ENCODE results near the gene METTL9. TPM values are rescaled to one million over a fixed set of nuclear protein-coding genes. Genes with fewer than 3 reads are reported as not detected.
"Not testable (repeated sequence)": the region's sequence is repeated elsewhere in the genome, so short reads cannot be mapped to it uniquely, and the experiment has no call there.

The METTL9 gene
- total and polyA plus RNA-seq, 2 of the 13 experiments (the other 11 are each of a cell fraction or from before 2014, with no cell fraction given), result 123 to 204 TPM

DNA sequence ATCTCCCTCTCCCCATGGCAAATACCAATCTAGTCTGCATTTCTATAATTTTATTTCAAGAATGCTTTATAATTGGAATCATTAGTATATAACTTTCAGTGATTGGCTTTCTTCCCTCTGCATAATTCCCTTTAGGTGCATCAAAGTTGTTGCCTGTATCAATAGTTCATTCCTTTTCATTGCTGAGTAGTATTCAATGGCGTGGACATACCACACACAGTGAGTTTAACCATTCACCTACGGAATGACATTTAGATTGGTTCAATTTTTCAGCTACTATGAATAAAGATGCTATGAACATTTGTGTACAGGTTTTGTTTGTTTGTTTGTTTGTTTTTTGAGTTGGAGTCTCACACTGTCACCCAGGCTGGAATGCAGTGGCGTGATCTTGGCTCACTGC is 74.1 kb downstream of the METTL9 start (continued):
- TF ChIP-seq, protein P1, sequence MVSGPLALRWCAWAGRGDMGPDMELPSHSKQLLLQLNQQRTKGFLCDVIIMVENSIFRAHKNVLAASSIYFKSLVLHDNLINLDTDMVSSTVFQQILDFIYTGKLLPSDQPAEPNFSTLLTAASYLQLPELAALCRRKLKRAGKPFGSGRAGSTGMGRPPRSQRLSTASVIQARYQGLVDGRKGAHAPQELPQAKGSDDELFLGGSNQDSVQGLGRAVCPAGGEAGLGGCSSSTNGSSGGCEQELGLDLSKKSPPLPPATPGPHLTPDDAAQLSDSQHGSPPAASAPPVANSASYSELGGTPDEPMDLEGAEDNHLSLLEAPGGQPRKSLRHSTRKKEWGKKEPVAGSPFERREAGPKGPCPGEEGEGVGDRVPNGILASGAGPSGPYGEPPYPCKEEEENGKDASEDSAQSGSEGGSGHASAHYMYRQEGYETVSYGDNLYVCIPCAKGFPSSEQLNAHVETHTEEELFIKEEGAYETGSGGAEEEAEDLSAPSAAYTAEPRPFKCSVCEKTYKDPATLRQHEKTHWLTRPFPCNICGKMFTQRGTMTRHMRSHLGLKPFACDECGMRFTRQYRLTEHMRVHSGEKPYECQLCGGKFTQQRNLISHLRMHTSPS (CRISPR knock-in tag; IDR thresholded peaks at IDR 0.05; ENCODE audit: low read depth), result no peak
- TF ChIP-seq KLF6 (CRISPR knock-in tag; IDR thresholded peaks at IDR 0.05), result no peak
- no peak for TF ChIP-seq SIN3A (IDR thresholded peaks at IDR 0.05; ENCODE audit: borderline replicate concordance, low read depth, low read length)

DNA sequence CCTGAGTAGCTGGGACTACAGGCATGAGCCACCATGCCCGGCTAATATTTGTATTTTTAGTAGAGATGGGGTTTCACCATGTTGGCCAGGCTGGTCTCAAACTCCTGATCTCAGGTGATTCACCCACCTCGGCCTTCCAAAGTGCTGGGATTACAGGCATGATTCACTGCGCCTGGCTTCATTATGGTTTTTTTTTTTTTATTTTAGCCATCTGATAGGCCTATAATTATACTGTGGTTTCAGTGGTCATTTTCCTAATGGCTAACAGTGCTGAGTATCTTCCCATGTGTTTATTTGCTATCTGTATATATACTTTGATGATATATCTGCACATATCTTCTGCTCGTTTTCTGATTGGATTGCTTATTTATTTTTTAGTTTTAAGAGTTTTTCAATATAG is 75.1 kb downstream of the METTL9 start:
- H3K4me3 ChIP-seq (replicated peaks in 1 of 3; ENCODE audit: insufficient read depth in 1 of 3, low read depth in 2 of 3, low read length in 3 of 3); H4K20me1 ChIP-seq (ENCODE audit: insufficient read depth, low read length); intact Hi-C loops (cut with micrococcal nuclease; ENCODE audit: unreplicated experiment); BruUV-seq (replicated peaks); H3K4me1 ChIP-seq (ENCODE audit: insufficient read depth, low read length); in situ Hi-C loops (cut with HindIII; ENCODE audit: extremely low pct_ligation_motif_present, low pct_unique_long_range_greater_than_20kb); DNase-seq (ENCODE audit: low spot score); H3K79me2 ChIP-seq (ENCODE audit: insufficient read depth, low read length); POLR2A ChIA-PET; H3K4me2 ChIP-seq (ENCODE audit: low read depth, low read length); FAIRE-seq; H3K27me3 ChIP-seq (ENCODE audit: control insufficient read depth in 1 of 2, insufficient read depth in 2 of 2, low read length in 2 of 2); H3K36me3 ChIP-seq (replicated peaks in 1 of 2; ENCODE audit: control insufficient read depth in 1 of 2, insufficient read depth in 2 of 2, low read length in 2 of 2); H3K9ac ChIP-seq (ENCODE audit: insufficient read depth, low read depth, low read length); CTCF ChIA-PET (ENCODE audit: low intra/inter-chr PET ratio, low total read pairs); H3K27ac ChIP-seq (ENCODE audit: extremely low read length, insufficient read depth, low read length); ATAC-seq; H3K9me3 ChIP-seq (ENCODE audit: low read length); H2AFZ ChIP-seq (ENCODE audit: low read length): not testable (repeated sequence)
- WGBS (ENCODE audit: low lambda C conversion rate), result 21% methylated on average over 4 of the region's 4 CpGs

GRCh38 chr16:21680714-21681113 is 81.3 kb downstream of the METTL9 start:
- BruUV-seq (replicated peaks); ATAC-seq; H3K27ac ChIP-seq (ENCODE audit: extremely low read length, insufficient read depth, low read length); H3K36me3 ChIP-seq (replicated peaks in 1 of 2; ENCODE audit: control insufficient read depth in 1 of 2, insufficient read depth in 2 of 2, low read length in 2 of 2); H3K4me2 ChIP-seq (ENCODE audit: low read depth, low read length); H3K27me3 ChIP-seq (ENCODE audit: control insufficient read depth in 1 of 2, insufficient read depth in 2 of 2, low read length in 2 of 2); intact Hi-C loops (cut with micrococcal nuclease; ENCODE audit: unreplicated experiment); in situ Hi-C loops (cut with HindIII; ENCODE audit: extremely low pct_ligation_motif_present, low pct_unique_long_range_greater_than_20kb); H3K4me1 ChIP-seq (ENCODE audit: insufficient read depth, low read length); H3K9ac ChIP-seq (ENCODE audit: insufficient read depth, low read depth, low read length); H2AFZ ChIP-seq (ENCODE audit: low read length); DNase-seq (ENCODE audit: low spot score); H3K4me3 ChIP-seq (replicated peaks in 1 of 3; ENCODE audit: insufficient read depth in 1 of 3, low read depth in 2 of 3, low read length in 3 of 3); POLR2A ChIA-PET; H4K20me1 ChIP-seq (ENCODE audit: insufficient read depth, low read length); H3K9me3 ChIP-seq (ENCODE audit: low read length); FAIRE-seq; CTCF ChIA-PET (ENCODE audit: low intra/inter-chr PET ratio, low total read pairs); H3K79me2 ChIP-seq (ENCODE audit: insufficient read depth, low read length): not testable (repeated sequence)
- 57% methylated on average over 5 of the region's 5 CpGs for WGBS (ENCODE audit: low lambda C conversion rate)
- TF ChIP-seq CEBPB (IDR thresholded peaks at IDR 0.05; ENCODE audit: borderline replicate concordance, low read depth, low read length), result peak; percentile 67; the same call in 1 of the 2 replicates

Measured in HepG2 (cell line).